H9 (cell line): ENCODE measurements around the gene KMT2D. TPM values are rescaled to one million over a fixed set of nuclear protein-coding genes. Genes with fewer than 3 reads are reported as not detected.
A peak's percentile ranks its signal among the peaks of the same experiment; 100 is the strongest.

Experiments
- DNase-seq: peaks from one replicate; pipeline ENCODE4 v3.0.0-alpha.2; 2017
- H2AFZ ChIP-seq: one replicate; pipeline ENCODE4 v1.6.1; 2013; ENCODE audit warnings: mild to moderate bottlenecking, low read length, control low read depth, moderate library complexity
- H2AK5ac ChIP-seq: 2 replicates; pipeline ENCODE4 v1.6.1; 2013; ENCODE audit warnings: low read length, control low read depth, mixed read lengths; ENCODE audit not compliant: insufficient read length
- H2BK120ac ChIP-seq: one replicate; pipeline ENCODE4 v1.6.1; 2013; ENCODE audit warnings: low read depth, mild to moderate bottlenecking, low read length, control low read depth, inconsistent platforms; ENCODE audit not compliant: poor library complexity, severe bottlenecking
- H2BK12ac ChIP-seq: 2 replicates; pipeline ENCODE4 v1.6.1; 2013; ENCODE audit warnings: low read length, control low read depth, mixed read lengths, low read depth; ENCODE audit not compliant: insufficient read length
- H2BK15ac ChIP-seq: 2 replicates; pipeline ENCODE4 v1.6.1; 2013; ENCODE audit warnings: low read depth, low read length, control low read depth
- H2BK20ac ChIP-seq: one replicate; pipeline ENCODE4 v1.6.1; 2013; ENCODE audit warnings: low read depth, mild to moderate bottlenecking, low read length, control low read depth, inconsistent platforms; ENCODE audit not compliant: poor library complexity, severe bottlenecking
- H2BK5ac ChIP-seq: 2 replicates; pipeline ENCODE4 v1.6.1; 2013; ENCODE audit warnings: low read length, control low read depth, mixed read lengths; ENCODE audit not compliant: insufficient read length
- H3K14ac ChIP-seq: 2 replicates; pipeline ENCODE4 v1.6.1; 2013; ENCODE audit warnings: low read length, control low read depth; ENCODE audit not compliant: insufficient read depth
- H3K18ac ChIP-seq: 2 replicates; pipeline ENCODE4 v1.6.1; 2013; ENCODE audit warnings: low read depth, mild to moderate bottlenecking, mixed read lengths, low read length, control low read depth; ENCODE audit not compliant: insufficient read length
- H3K23ac ChIP-seq: 2 replicates; pipeline ENCODE4 v1.6.1; 2013; ENCODE audit warnings: low read length, control low read depth, mixed read lengths, low read depth; ENCODE audit not compliant: insufficient read length
- H3K23me2 ChIP-seq: 2 replicates; pipeline ENCODE4 v1.6.1; 2013; ENCODE audit warnings: low read depth, mild to moderate bottlenecking, mixed read lengths, low read length, control low read depth; ENCODE audit not compliant: insufficient read length, poor library complexity, severe bottlenecking
- H3K27ac ChIP-seq: 2 replicates; pipeline ENCODE4 v1.5.1; 2013; ENCODE audit warnings: low read length, control low read depth, mixed read lengths, low read depth; ENCODE audit not compliant: insufficient read length
- H3K27me3 ChIP-seq: 2 replicates; pipeline ENCODE4 v1.6.1; 2013; ENCODE audit warnings: low read length, control low read depth, inconsistent platforms; ENCODE audit not compliant: insufficient read depth
- H3K4ac ChIP-seq: 2 replicates; pipeline ENCODE4 v1.6.1; 2013; ENCODE audit warnings: low read depth, mild to moderate bottlenecking, control low read depth, inconsistent platforms, low read length, moderate library complexity
- H3K4me1 ChIP-seq: 2 replicates; pipeline ENCODE4 v1.6.1; 2013; ENCODE audit warnings: low read length, control low read depth, inconsistent platforms; ENCODE audit not compliant: insufficient read depth
- H3K4me2 ChIP-seq: 2 replicates; pipeline ENCODE4 v1.6.1; 2013; ENCODE audit warnings: low read length, control low read depth, mixed read lengths; ENCODE audit not compliant: insufficient read length, insufficient read depth
- H3K56ac ChIP-seq: 2 replicates; pipeline ENCODE4 v1.6.1; 2013; ENCODE audit warnings: low read depth, mild to moderate bottlenecking, mixed read lengths, low read length, control low read depth; ENCODE audit not compliant: insufficient read length
- H3K79me1 ChIP-seq: 2 replicates; pipeline ENCODE4 v1.6.1; 2013; ENCODE audit warnings: low read depth, mild to moderate bottlenecking, moderate library complexity, low read length, control low read depth, inconsistent platforms; ENCODE audit not compliant: insufficient read depth, poor library complexity, severe bottlenecking
- H3K79me2 ChIP-seq: 2 replicates; pipeline ENCODE4 v1.6.1; 2013; ENCODE audit warnings: low read length, control low read depth, inconsistent platforms; ENCODE audit not compliant: insufficient read depth
- H3K9ac ChIP-seq: 2 replicates; pipeline ENCODE4 v1.6.1; 2013; ENCODE audit warnings: low read length, control low read depth, mixed read lengths; ENCODE audit not compliant: insufficient read length; ENCODE audit errors: extremely low read depth
- H3K9me3 ChIP-seq: one replicate; pipeline ENCODE4 v1.6.1; 2013; ENCODE audit warnings: low read depth, low read length, inconsistent platforms; ENCODE audit not compliant: control insufficient read depth
- H3T11ph ChIP-seq: one replicate; pipeline ENCODE4 v1.6.1; 2013; ENCODE audit warnings: mild to moderate bottlenecking, low read length, control low read depth, inconsistent platforms
- H4K20me1 ChIP-seq: one replicate; pipeline ENCODE4 v1.6.1; 2013; ENCODE audit not compliant: control insufficient read depth, insufficient read length, insufficient read depth
- H4K5ac ChIP-seq: 2 replicates; pipeline ENCODE4 v1.6.1; 2013; ENCODE audit warnings: low read depth, mild to moderate bottlenecking, mixed read lengths, low read length, control low read depth; ENCODE audit not compliant: insufficient read length
- H4K8ac ChIP-seq: replicated peaks from 2 replicates; pipeline ENCODE4 v1.6.1; 2013; ENCODE audit warnings: low read length, control low read depth, mixed read lengths, low read depth; ENCODE audit not compliant: insufficient read length
- H4K91ac ChIP-seq: 2 replicates; pipeline ENCODE4 v1.6.1; 2013; ENCODE audit warnings: low read depth, mild to moderate bottlenecking, moderate library complexity, mixed read lengths, low read length, control low read depth; ENCODE audit not compliant: insufficient read length
- H3K27ac Mint-ChIP-seq, 3 experiments: 2 replicates in 2 of 3; 3 replicates in 1 of 3; pipeline ENCODE4 v1.8.0; 2020 to 2021; ENCODE audit warnings: mixed read lengths in 3 of 3, mild to moderate bottlenecking in 1 of 3, moderate library complexity in 1 of 3
- H3K27me3 Mint-ChIP-seq: 2 replicates; pipeline ENCODE4 v1.8.0; 2021; ENCODE audit warnings: low read depth, mild to moderate bottlenecking, moderate library complexity, mixed read lengths
- H3K36me3 Mint-ChIP-seq, 3 experiments: 2 replicates in 2 of 3; 3 replicates in 1 of 3; pipeline ENCODE4 v1.8.0; 2020 to 2021; ENCODE audit warnings: low read depth in 3 of 3, mixed read lengths in 3 of 3; ENCODE audit not compliant: insufficient read depth in 1 of 3
- H3K4me1 Mint-ChIP-seq, 2 experiments: 2 replicates each; pipeline ENCODE4 v1.8.0; 2020; ENCODE audit warnings: mixed read lengths in 2 of 2
- H3K4me3 Mint-ChIP-seq, 2 experiments: 2 replicates in 1 of 2; 3 replicates in 1 of 2; pipeline ENCODE4 v1.8.0; 2020 to 2021; ENCODE audit warnings: mild to moderate bottlenecking in 2 of 2, mixed read lengths in 2 of 2, moderate library complexity in 1 of 2
- H3K9me3 Mint-ChIP-seq, 2 experiments: 2 replicates in 1 of 2; 3 replicates in 1 of 2; pipeline ENCODE4 v1.8.0; 2020; ENCODE audit warnings: mild to moderate bottlenecking in 2 of 2, mixed read lengths in 2 of 2, moderate library complexity in 1 of 2
- CTCF ChIP-seq: fragments of 200-600 bp; sonication (generic); conservative IDR thresholded peaks from 3 replicates; pipeline ENCODE4 v1.8.0; 2021; ENCODE audit warnings: antibody characterized with exemption, mild to moderate bottlenecking
- WGBS: extraction: QIAGEN DNeasy Blood & Tissue Kit; methylation state at CpG from one replicate; pipeline ENCODE4 v1.1.7; 2013; ENCODE audit warnings: missing lambda C conversion rate, low lambda C conversion rate, mixed read lengths; ENCODE audit not compliant: insufficient read length; ENCODE audit errors: extremely low coverage; 5-methylcytosine and 5-hydroxymethylcytosine counted together
- total RNA-seq: library from RNA; stranded (reverse); gene quantifications from 2 replicates; pipeline ENCODE4 v1.2.1, GENCODE V29; 2021

KMT2D gene
- total RNA-seq, 1 experiment from 2014 or later, result 93.7 TPM

- Histone ChIP-seq H2BK15ac (no peak overlapping the region), H3K27ac (no peak overlapping the region), H4K8ac (no peak overlapping the region), H3K4ac (no peak overlapping the region), H3K4me1 (no peaks in the 10 kb centered on the region), H2BK120ac (no peak overlapping the region), H3K9ac (no peak overlapping the region), H4K91ac (no peak overlapping the region), H3K18ac (no peak overlapping the region), H3T11ph (no peak overlapping the region), H2BK20ac (no peak overlapping the region), H3K79me1 (no peaks in the 10 kb centered on the region), H2BK5ac (no peak overlapping the region), H4K20me1 (peaks cover 8% of the 10 kb centered on the region), H2AFZ (no peak overlapping the region), H3K27me3 (peaks cover 69% of the 10 kb centered on the region), H2AK5ac (no peak overlapping the region), H3K4me2 (peak overlapping the region; percentile 27), H3K23me2 (peaks cover 18% of the 10 kb centered on the region), H4K5ac (no peak overlapping the region), H3K79me2 (no peaks in the 10 kb centered on the region), H2BK12ac (no peak overlapping the region), H3K9me3 (no peaks in the 10 kb centered on the region), H3K56ac (no peak overlapping the region), H3K14ac (no peak overlapping the region), H3K23ac (no peak overlapping the region)
- TF ChIP-seq CTCF, result no peak
- H3K36me3 Mint-ChIP-seq, result peaks cover 0 to 3% (median 2%) of the 10 kb centered on the region in 3 experiments; a peak in 3 of 7 replicates
- peak overlapping the region in 1 of 2 experiments; percentile 77; a peak in 3 of 5 replicates for H3K4me3 Mint-ChIP-seq
- H3K4me1 Mint-ChIP-seq, result peaks cover 36 to 61% of the 10 kb centered on the region in 2 experiments
- H3K27ac Mint-ChIP-seq, result no peak overlapping the region
- no peaks in the 10 kb centered on the region; a peak in 1 of 5 replicates for H3K9me3 Mint-ChIP-seq
- no peak for DNase-seq
- H3K27me3 Mint-ChIP-seq, result peaks cover 92% of the 10 kb centered on the region
- WGBS, result no CpG with 5 or more reads among the region's 14 CpGs
Measured at GRCh38 chr12:49091836-49092085, 31.2 kb upstream of the KMT2D start.
